Fibroblast of villous mesenchyme (primary cell): ENCODE measurements around the gene ZNF43. TPM values are rescaled to one million over a fixed set of nuclear protein-coding genes. Genes with fewer than 3 reads are reported as not detected.

Experiments used
- total RNA-seq: library from RNA; depleted of rRNA; stranded (reverse); fragments of >200 nt; gene quantifications from 2 replicates; pipeline ENCODE4 v1.2.3, GENCODE V29; 2012

ZNF43 gene
- total RNA-seq, 1 donor, result 9.1 TPM

Other genes starting within 250 kb of the ZNF43 start
- gene ZNF100, start 68.6 kb downstream of the ZNF43 start, total RNA-seq, result 2.3 and 5.6 TPM in 2 replicates
- gene ZNF208, start 174.8 kb upstream of the ZNF43 start, total RNA-seq, result under 0.01 TPM in 2 replicates
- 0.32 and 0.43 TPM in 2 replicates for gene ZNF257, start 216.3 kb upstream of the ZNF43 start, total RNA-seq